PC-3 (cell line): ENCODE data around the gene TTC34.

Experiments
- EZH2 ChIP-seq: fragments of 300-600 bp; sonication (generic); IDR thresholded peaks from one replicate; pipeline ENCODE4 v1.6.1; 2017; ENCODE audit warnings: antibody characterized with exemption, mild to moderate bottlenecking, low read length; ENCODE audit not compliant: unreplicated experiment
- TF ChIP-seq, protein P1 (sequence below): fragments of 300-600 bp; sonication (generic); conservative IDR thresholded peaks from 2 replicates; pipeline ENCODE4 v1.5.1; 2017; ENCODE audit warnings: antibody characterized with exemption, low read depth, mild to moderate bottlenecking, low read length

DNA sequence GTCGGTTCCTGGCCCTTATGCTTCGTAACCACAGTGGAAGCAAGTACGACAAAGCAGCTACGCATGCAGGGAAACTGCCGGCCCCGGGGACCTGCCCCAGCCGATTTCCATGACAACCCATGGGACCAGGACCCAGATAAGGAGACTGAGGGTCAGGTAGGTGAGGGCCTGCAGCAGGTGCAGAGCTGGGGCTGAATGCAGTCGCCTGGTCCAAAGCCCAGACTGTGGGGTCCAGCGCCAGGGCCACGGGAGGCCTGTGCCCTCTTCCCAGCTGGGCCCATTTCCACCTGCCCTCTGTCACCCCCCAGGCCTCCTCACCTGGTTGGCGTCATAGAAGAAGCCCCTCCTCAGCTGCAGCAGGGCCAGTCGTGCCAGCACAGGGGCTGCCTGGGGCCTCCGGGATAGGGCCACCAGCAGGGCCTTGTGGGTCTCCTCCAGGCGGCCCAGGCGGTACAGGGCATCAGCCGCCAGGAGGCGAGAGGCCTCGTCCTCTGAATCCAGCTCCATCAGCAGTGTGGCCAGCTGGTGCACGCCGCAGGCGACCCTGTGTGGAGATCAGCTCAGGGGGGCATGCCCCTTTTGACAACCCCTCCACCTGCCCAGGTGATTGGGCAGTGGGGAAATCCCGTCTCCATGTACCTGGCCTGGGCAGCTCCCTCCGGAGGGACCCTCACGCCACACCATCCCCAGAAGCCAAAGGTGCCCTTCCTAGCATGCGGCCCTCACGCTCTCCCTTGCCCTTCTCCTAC lies 14.2 kb downstream of the TTC34 start:
- TF ChIP-seq, protein P1, sequence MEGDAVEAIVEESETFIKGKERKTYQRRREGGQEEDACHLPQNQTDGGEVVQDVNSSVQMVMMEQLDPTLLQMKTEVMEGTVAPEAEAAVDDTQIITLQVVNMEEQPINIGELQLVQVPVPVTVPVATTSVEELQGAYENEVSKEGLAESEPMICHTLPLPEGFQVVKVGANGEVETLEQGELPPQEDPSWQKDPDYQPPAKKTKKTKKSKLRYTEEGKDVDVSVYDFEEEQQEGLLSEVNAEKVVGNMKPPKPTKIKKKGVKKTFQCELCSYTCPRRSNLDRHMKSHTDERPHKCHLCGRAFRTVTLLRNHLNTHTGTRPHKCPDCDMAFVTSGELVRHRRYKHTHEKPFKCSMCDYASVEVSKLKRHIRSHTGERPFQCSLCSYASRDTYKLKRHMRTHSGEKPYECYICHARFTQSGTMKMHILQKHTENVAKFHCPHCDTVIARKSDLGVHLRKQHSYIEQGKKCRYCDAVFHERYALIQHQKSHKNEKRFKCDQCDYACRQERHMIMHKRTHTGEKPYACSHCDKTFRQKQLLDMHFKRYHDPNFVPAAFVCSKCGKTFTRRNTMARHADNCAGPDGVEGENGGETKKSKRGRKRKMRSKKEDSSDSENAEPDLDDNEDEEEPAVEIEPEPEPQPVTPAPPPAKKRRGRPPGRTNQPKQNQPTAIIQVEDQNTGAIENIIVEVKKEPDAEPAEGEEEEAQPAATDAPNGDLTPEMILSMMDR, result peak; percentile 24; the same call in 1 of the 2 replicates
- TF ChIP-seq EZH2, result no peak
